ENCODE measurements around the gene INSYN2B. TPM values are rescaled to one million over a fixed set of nuclear protein-coding genes. Genes with fewer than 3 reads are reported as not detected.

Gene INSYN2B
- total RNA-seq, 2 experiments from 2014 or later = not detected

DNA sequence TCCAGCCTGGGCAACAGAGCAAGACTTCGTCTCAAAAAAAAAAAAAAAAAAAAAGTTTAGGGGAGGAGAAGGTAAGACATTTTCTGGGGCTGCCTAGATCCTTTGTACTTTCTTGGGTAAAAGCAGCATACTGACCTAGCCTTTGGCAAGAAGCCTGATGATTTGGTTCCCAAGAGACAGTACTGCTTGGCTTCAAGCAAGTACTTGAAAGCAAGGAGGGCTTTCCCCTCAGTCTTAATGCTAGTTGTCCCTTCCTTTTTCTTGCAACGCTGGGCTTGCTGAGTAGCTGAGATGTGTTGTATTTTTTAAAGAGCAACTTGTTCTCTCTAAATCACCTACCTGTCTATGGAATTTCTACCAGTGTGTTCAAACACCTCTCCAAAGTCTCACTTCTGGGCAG is 76.2 kb downstream of the INSYN2B start:
- H3K27ac Mint-ChIP-seq = no peak overlapping the region
- no peak for DNase-seq
- H3K36me3 Mint-ChIP-seq = peaks cover 22% of the 10 kb centered on the region
- no peaks in the 10 kb centered on the region for H3K27me3 Mint-ChIP-seq
- H3K4me3 Mint-ChIP-seq = no peak overlapping the region
- no peaks in the 10 kb centered on the region for H3K9me3 Mint-ChIP-seq
- H3K4me1 Mint-ChIP-seq = peaks cover 11% of the 10 kb centered on the region

DNA sequence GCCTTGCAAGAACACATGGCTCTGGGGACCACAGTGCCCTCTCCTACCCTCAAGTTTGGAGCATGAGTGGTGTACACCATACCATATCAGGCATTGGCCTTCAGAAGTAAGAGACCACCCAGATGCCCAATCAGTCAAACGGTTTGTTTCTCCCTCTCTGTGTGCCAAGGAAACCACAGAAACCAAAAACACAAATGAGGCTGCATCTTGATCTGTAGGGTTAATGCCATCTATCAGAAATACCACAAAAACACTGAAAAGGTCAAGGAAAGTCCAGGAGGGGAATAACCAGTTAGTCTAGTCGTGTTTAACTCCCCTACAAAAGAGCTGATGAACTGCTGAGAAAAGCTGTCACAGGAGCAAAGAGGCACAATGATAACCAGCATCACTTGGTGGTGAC is 78.4 kb downstream of the INSYN2B start:
- H3K27me3 Mint-ChIP-seq = no peaks in the 10 kb centered on the region
- H3K27ac Mint-ChIP-seq = no peak overlapping the region

DNA sequence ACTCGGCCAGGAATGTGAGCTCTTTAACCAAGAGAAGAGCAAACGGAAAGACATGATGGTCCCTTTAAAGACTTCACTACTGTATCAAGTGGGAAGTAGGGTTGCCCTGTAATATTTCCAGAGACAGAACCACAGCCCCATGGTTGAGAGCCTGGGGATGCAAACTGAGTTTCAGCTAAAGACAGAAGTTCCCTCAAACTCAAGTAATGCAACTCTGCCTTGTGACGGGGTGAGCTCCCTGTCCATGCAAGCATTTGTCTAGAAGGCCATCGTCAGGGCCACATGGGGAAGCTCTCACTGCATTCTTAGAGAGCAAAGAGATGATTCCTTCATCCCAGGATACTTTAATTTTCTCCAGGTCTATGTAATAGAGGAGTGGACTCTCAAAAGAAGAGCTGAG is 82.8 kb downstream of the INSYN2B start:
- Mint-ChIP-seq H3K4me3 (no peak overlapping the region), H3K36me3 (peaks cover 52% of the 10 kb centered on the region), H3K27me3 (no peaks in the 10 kb centered on the region), H3K4me1 (peaks cover 16% of the 10 kb centered on the region), H3K27ac (no peak overlapping the region), H3K9me3 (no peaks in the 10 kb centered on the region)
- DNase-seq = no peak

More for the DNA sequence above, 78.4 kb downstream of the INSYN2B start:
- H3K9me3 Mint-ChIP-seq = no peaks in the 10 kb centered on the region
- H3K36me3 Mint-ChIP-seq = peaks cover 25% of the 10 kb centered on the region
- H3K4me3 Mint-ChIP-seq = no peak overlapping the region
- peaks cover 12% of the 10 kb centered on the region for H3K4me1 Mint-ChIP-seq
- DNase-seq = peak; percentile 2

DNA sequence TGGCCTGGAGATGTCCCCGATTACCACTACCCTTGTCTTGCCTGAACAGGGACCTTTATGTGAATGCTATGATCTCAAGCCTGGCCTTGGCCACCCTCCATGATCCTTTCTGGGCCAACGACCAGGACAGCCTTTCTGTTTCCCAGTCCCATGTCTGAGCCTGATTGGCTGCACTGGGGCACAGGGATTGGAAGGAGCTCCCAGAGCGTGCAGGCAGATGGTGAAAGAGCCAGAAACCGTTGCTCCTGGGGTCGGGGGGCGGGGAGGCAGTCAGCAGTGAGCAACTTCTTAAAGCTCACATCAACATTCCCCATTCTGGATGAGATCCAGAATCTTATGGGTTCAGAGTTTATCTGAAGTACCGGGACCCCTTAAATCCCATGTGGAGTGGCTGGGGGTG is 84.4 kb downstream of the INSYN2B start:
- Mint-ChIP-seq H3K4me1 (peaks cover 5% of the 10 kb centered on the region), H3K4me3 (no peak overlapping the region), H3K36me3 (peaks cover 48% of the 10 kb centered on the region), H3K27ac (no peak overlapping the region), H3K9me3 (no peaks in the 10 kb centered on the region), H3K27me3 (no peaks in the 10 kb centered on the region)
- no peak for DNase-seq

DNA sequence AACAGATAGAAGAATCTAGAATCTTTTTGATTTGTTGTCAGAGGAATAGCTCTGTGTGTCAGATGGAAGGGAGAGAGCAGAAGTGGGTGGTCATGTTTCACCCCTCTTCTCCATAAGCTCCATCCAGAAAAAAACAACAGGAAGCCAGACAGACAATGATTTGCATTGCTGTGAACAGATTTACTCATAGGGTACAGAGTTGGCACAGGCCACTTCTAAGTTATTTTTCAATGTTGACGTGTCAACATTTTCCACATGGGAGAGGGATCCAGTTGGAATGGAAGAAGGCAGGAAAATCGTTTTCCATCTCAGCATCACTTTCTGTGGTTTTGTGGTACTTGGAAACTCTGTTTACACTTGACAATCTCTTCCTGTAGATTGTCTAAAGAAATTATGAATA is 86.7 kb downstream of the INSYN2B start:
- no peak for DNase-seq
- H3K36me3 Mint-ChIP-seq = peaks cover 39% of the 10 kb centered on the region
- peaks cover 5% of the 10 kb centered on the region for H3K4me1 Mint-ChIP-seq
- no peak overlapping the region for H3K27ac Mint-ChIP-seq
- no peak overlapping the region for H3K4me3 Mint-ChIP-seq
- no peaks in the 10 kb centered on the region for H3K27me3 Mint-ChIP-seq
- H3K9me3 Mint-ChIP-seq = no peaks in the 10 kb centered on the region

DNA sequence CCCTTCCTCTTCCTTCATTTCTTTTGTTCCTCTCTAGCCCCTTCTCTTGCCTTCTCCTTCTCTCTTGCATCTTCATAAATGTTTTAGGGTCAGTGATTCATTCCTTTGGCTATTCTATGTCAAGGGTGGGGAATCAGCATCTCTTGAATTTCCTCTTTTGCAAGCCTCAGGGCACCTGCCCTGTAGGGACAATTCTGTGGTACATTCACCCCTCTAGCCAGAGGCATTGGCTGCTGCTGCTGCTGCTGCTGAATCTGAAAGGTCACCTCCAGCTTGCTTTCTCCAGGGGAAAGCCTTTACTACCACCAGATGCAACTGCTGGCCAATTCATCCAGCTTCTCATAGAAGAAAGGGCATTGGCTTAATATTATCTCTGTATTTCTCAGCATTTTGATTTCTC is 87.3 kb downstream of the INSYN2B start:
- H3K4me3 Mint-ChIP-seq = no peak overlapping the region
- no peak overlapping the region for H3K27ac Mint-ChIP-seq
- H3K36me3 Mint-ChIP-seq = peaks cover 35% of the 10 kb centered on the region
- no peaks in the 10 kb centered on the region for H3K9me3 Mint-ChIP-seq
- DNase-seq = no peak
- peaks cover 4% of the 10 kb centered on the region for H3K4me1 Mint-ChIP-seq
- H3K27me3 Mint-ChIP-seq = no peaks in the 10 kb centered on the region

DNA sequence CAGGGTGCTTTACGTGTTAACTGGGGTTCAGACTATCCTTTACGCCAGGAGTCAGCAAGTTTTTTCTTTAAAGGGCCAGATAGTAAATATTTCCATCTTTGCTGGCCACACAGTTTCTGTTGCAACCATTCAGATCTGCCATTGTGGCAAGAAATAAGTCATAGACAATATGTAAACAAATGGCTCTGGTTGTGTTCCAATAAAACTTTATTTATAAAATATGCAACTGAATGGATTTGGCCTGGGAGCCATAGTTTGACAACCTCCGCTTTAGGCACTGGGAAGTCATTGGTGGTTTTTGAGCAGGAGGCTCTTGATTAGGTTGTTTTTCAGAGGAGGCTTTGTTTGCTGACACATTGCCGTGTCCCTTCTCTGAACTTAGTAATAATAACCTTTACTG is 90.7 kb downstream of the INSYN2B start:
- H3K36me3 Mint-ChIP-seq = peaks cover 27% of the 10 kb centered on the region
- no peak overlapping the region for H3K27ac Mint-ChIP-seq
- no peaks in the 10 kb centered on the region for H3K27me3 Mint-ChIP-seq
- no peak overlapping the region for H3K4me3 Mint-ChIP-seq
- peaks cover 6% of the 10 kb centered on the region for H3K4me1 Mint-ChIP-seq
- no peaks in the 10 kb centered on the region for H3K9me3 Mint-ChIP-seq
- DNase-seq = no peak

DNA sequence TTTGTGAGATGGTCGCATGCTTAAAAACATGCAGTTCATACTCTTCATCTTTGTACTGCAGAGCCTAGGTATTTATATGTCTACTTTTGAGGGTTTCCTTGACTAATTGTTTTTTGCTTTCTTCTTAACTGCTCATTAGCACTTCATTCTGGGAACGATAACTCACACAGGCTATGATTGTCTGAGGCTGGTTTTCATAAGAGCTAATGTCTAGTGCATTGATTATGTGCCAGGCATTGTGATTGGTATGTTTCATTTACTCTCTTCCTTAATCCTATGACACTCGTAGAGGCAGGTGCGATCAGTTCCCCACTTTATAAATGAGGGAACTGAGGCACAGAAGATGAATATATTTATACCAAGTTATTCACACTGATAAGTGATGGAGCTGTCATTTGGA is 93.6 kb downstream of the INSYN2B start:
- no peak overlapping the region for H3K4me3 Mint-ChIP-seq
- peaks cover 8% of the 10 kb centered on the region for H3K4me1 Mint-ChIP-seq
- H3K27ac Mint-ChIP-seq = no peak overlapping the region
- H3K27me3 Mint-ChIP-seq = no peaks in the 10 kb centered on the region
- peaks cover 23% of the 10 kb centered on the region for H3K36me3 Mint-ChIP-seq
- DNase-seq = no peak
- no peaks in the 10 kb centered on the region for H3K9me3 Mint-ChIP-seq

DNA sequence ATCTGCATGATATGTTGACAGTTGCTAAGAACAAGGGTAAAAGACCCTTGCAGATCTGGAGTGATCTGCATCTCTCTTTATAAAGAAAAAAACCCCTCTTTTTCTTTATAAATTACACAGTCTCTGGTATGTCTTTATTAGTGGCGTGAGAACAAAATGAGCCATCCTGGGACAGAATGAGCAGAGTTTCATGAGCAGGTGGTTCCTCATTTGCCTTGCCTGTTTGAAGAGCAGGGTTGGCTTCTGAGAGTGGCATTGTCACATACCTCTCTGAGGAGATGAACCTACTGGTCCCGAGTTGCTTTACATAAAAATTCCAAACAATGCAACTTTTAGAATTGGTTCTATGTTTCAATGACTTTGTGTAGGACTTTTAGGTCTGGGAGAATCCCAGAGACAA is 94.3 kb downstream of the INSYN2B start:
- Mint-ChIP-seq H3K4me3 (no peak overlapping the region), H3K4me1 (peaks cover 8% of the 10 kb centered on the region), H3K9me3 (no peaks in the 10 kb centered on the region), H3K27me3 (no peaks in the 10 kb centered on the region), H3K27ac (no peak overlapping the region), H3K36me3 (peaks cover 22% of the 10 kb centered on the region)
- DNase-seq = no peak

DNA sequence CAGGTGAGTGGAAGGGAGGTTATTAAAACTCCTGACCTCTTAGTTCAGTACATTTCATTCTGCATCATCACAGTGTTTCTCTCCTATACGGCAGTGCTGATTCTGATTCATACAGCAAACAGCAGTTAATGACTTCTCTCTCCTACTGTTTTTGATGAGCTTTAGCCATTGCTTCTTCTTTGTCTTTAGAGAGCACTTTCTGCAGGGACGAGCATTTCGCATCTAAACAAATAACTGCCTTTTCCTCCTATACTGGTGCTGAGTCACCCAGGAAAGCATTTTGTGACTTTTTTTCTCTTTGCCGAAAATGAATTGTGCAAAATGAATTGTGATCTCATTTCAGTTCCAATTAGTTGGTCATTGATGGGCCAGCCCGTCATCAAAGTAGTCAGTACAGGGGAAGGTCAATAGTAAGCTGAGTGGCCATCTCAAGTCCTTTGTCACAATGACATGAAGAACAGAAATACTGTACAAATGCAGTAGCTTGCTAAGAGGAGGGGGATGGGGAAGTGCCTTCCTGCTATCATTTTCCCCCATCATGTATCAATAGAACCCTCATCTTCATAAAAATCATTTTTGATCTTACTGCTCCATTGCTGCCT is 98.5 kb downstream of the INSYN2B start:
- Mint-ChIP-seq H3K4me1 (peaks cover 8% of the 10 kb centered on the region), H3K27ac (no peak overlapping the region), H3K27me3 (no peaks in the 10 kb centered on the region), H3K36me3 (peaks cover 30% of the 10 kb centered on the region), H3K4me3 (no peak overlapping the region), H3K9me3 (no peaks in the 10 kb centered on the region)
- DNase-seq = no peak

DNA sequence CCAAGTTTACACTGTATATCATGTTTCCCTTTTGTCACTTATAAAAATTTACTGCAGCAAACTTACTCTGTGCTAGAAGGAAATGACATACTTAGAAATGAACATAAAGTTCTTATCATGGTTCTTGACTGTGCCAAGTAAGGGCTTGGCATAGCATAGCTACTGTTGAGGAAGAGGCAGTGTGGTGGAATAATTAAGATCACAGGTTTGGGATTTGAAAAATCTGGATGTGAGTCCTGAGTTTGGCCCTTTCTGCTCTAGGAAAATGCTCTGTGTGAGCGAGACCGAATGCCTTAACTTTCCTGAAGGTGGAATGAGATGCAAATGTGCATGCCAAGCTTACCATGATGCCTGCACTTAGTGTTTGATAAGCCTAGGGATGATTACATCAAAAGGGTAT is 99.5 kb downstream of the INSYN2B start:
- DNase-seq = no peak
- Mint-ChIP-seq H3K27me3 (no peaks in the 10 kb centered on the region), H3K9me3 (no peaks in the 10 kb centered on the region), H3K4me1 (peaks cover 11% of the 10 kb centered on the region), H3K27ac (no peak overlapping the region), H3K4me3 (no peak overlapping the region), H3K36me3 (peaks cover 35% of the 10 kb centered on the region)

DNA sequence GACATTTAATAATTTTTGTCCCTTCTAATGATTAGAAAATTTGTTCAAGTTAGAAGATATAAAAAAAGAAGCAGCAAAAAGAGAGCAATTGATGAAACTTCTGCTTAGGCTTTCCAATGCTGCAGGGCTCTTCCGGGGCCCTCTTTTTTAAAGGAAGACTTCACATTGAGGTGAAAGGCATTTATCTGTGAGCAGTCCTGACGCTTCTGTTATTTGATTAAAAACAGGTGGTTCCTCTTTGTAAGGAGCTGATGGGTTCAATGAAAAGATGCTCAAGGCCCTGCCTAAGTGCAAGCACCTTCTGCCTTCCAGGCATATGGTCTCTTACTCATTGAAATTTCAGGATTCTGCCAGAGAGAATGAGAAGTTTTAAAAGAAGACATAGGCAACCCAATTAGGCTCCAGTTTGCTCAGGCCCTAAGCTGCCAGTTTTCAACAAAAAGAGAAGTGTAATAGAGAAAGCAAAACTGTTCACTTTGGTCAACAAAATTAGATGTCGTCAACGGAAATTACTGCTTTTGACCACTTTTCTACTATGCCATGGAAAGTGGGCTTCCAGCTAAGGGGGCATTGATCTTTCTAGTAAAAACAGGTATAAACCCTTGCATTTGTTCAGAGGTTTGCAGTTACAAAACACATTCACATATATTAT is 100.2 kb downstream of the INSYN2B start:
- no peak overlapping the region for H3K27ac Mint-ChIP-seq
- H3K4me3 Mint-ChIP-seq = no peak overlapping the region
- H3K4me1 Mint-ChIP-seq = peaks cover 11% of the 10 kb centered on the region
- no peaks in the 10 kb centered on the region for H3K9me3 Mint-ChIP-seq
- no peaks in the 10 kb centered on the region for H3K27me3 Mint-ChIP-seq
- DNase-seq = no peak
- H3K36me3 Mint-ChIP-seq = peaks cover 32% of the 10 kb centered on the region

DNA sequence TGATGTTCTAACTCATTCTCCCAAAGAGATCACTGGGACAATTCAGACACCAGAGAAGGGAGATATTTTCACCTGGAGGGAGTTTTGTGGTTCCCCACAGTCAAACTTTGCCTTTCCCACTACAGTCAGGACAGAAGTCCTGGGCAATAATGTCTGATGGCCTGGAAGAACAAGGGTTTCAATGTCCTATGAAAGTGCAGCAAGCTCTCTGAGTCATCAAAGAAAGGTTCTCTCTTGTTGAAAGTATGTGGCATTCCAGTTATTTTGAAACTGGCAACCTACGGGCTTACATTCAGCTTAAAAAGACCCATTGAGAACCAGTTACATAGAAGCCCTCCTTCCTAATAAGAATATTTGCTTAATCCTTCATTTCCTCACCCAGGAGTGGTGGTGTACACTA is 103.9 kb downstream of the INSYN2B start:
- DNase-seq = no peak
- Mint-ChIP-seq H3K4me1 (peaks cover 5% of the 10 kb centered on the region), H3K4me3 (no peak overlapping the region), H3K36me3 (peaks cover 17% of the 10 kb centered on the region), H3K9me3 (no peaks in the 10 kb centered on the region), H3K27ac (no peak overlapping the region), H3K27me3 (no peaks in the 10 kb centered on the region)

DNA sequence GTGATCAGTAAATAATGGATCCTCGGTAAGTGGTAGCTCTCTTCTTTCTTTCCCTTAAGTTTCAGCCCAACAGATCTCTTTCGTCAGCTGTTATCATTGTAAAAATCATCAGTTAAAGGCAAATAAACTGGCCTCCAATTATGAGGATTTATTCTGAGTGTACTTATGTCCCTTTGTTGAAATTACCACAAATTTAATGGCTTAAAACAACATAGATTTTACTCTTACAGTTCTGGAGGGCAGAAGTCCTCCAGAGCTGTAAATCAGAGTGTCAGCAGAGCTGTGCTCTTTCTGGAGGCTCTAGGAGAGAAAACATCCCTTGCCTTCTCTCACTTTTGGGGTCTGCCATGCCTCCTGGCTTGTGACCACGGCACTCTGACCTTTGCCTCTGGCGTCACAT is 104.6 kb downstream of the INSYN2B start:
- Mint-ChIP-seq H3K4me1 (peaks cover 5% of the 10 kb centered on the region), H3K27ac (no peak overlapping the region), H3K36me3 (peaks cover 17% of the 10 kb centered on the region), H3K9me3 (no peaks in the 10 kb centered on the region), H3K27me3 (no peaks in the 10 kb centered on the region), H3K4me3 (no peak overlapping the region)
- no peak for DNase-seq

DNA sequence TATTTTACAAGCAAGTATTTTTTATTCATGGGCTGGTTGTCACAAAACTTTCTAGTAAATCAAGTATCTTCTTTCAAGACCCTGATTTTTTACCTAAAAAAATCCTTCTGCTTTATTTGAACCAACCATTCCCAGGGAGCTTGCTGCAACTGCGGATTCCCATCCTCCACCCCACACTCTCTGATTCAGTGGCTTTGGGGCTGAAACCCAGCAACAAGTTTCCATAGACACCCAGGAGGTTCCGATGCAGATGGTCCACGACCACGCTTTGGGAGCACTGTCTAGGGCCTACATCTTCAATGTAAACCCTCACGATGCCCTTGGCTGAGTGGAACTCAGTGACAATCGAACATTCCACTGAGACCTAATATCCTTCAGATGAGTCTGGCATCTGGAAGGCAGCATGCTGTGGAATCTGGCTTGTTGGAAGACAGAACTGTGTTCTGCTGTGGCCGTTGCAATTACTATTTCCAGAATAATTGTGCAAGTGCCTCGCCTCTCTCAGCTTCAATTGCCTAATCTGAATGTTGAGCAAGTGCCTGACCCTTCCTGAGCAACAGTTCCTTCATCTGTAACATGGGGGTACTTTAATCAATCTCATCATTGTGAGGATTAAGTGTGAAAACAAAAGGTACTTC is 105.1 kb downstream of the INSYN2B start:
- H3K27me3 Mint-ChIP-seq = no peaks in the 10 kb centered on the region
- peaks cover 17% of the 10 kb centered on the region for H3K36me3 Mint-ChIP-seq
- H3K4me3 Mint-ChIP-seq = no peak overlapping the region
- peaks cover 5% of the 10 kb centered on the region for H3K4me1 Mint-ChIP-seq
- DNase-seq = no peak
- H3K27ac Mint-ChIP-seq = no peak overlapping the region
- H3K9me3 Mint-ChIP-seq = no peaks in the 10 kb centered on the region

DNA sequence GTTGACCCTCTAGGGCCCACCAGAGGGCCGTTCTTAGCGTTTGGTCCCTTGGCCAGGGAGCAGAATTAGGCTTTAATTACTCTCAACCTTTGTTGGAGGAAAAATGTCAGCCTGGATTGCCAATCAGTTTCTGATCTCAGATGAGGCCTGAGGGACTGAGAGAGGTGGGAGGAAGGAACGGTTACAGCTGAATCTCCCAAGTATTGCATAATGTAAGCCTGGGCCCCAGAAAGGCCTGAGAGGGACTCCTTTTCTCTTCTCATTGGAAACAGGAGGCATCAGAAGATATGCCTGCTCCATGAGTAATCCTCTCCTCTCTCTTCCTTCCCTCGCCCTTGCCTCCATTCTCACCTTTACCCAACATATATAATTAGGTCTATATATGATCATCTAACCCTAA is 105.7 kb downstream of the INSYN2B start:
- DNase-seq = no peak
- H3K27me3 Mint-ChIP-seq = no peaks in the 10 kb centered on the region
- no peaks in the 10 kb centered on the region for H3K9me3 Mint-ChIP-seq
- no peak overlapping the region for H3K27ac Mint-ChIP-seq
- peaks cover 5% of the 10 kb centered on the region for H3K4me1 Mint-ChIP-seq
- H3K4me3 Mint-ChIP-seq = no peak overlapping the region
- H3K36me3 Mint-ChIP-seq = peaks cover 17% of the 10 kb centered on the region
